ENCODE data around the gene ARHGAP31. TPM values are rescaled to one million over a fixed set of nuclear protein-coding genes. Genes with fewer than 3 reads are reported as not detected.
A peak's percentile ranks its signal among the peaks of the same experiment; 100 is the strongest.

Gene ARHGAP31
- total and polyA plus RNA-seq, 2 of the 8 experiments (the other 6 are each of a cell fraction or from before 2014, with no cell fraction given), result 1.1 to 7.6 TPM

DNA sequence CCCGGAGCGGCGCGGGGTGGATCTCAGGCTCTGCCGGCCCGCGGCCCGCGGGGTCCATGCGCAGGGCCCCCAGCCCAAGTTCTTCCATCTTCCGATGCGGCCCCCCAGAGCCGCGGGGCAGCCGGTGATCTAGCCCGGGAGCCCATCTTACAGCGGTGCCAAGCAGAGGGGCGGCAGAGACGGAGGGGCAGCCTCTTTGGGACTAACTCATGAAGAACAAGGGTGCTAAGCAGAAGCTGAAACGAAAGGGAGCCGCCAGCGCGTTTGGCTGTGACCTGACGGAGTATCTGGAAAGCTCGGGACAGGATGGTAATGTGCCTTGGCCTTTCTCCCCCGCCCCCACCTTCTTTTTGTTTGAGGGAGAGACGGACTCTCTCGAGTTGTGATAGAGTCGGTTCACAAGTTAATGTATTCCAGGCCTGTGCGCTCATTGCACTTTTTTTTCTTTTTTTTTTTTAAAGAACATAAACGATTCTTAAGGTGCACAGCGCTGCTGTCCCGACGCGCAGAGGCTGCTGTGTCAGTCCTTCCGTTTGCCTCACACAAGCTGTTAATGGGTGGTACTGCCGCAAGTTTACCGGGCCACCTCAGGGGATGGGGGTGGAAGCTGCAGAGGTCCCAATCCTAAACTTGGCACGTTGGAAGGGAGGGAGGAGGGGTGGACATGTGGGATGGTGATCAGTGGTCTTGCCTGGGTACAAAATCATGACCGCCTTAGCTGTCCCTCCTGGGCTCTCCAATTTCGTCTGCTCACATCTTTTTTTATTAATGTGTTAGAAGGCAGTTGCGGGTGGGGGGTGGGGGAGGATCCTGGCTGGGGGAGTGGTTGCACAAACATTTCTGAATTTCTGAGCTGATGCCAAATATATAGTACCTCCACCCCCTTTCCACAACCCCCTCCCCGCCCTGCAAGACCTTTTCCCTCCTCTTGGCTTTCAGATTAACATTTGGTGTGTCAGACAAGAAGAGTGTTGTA, 801 bp downstream of the ARHGAP31 start:
- H2BK120ac ChIP-seq (replicated peaks; ENCODE audit: low read depth, low read length), result no peak overlapping the region
- H3K18ac ChIP-seq (ENCODE audit: extremely low read depth, low read length), result peak overlapping the region; percentile 71
- peak overlapping the region; percentile 34 for H4K91ac ChIP-seq (replicated peaks; ENCODE audit: insufficient read length, low read length)
- no peak overlapping the region for H2AK5ac ChIP-seq (ENCODE audit: low read depth, low read length)
- no peaks in the 10 kb centered on the region for H3K79me2 ChIP-seq (ENCODE audit: control insufficient read depth in 1 of 2, insufficient read depth in 2 of 2, low read length in 2 of 2)
- FAIRE-seq (no peak), DNase-seq (ENCODE audit: low read depth in 1 of 2, low spot score in 2 of 2) (peak in 1 of 2 experiments; percentile 69)
- H4K8ac ChIP-seq (ENCODE audit: extremely low read depth, insufficient read depth, low read length), result peak overlapping the region; percentile 25
- H3K23me2 ChIP-seq (ENCODE audit: low read depth, low read length), result peaks cover 14% of the 10 kb centered on the region; the same call in 1 of the 2 replicates
- no peak overlapping the region for H3K23ac ChIP-seq (ENCODE audit: insufficient read length)
- H3K79me1 ChIP-seq (ENCODE audit: low read depth, low read length), result no peaks in the 10 kb centered on the region
- ChIA-PET POLR2A (ENCODE audit: partially characterized antibody) (interaction anchor here (1.3 to 3.8 kb wide), 4 partner anchors 23 to 66 kb away, joined by 3 to 15 read pairs (median 6); no protein-coding TSS in a partner anchor), CTCF (ENCODE audit: partially characterized antibody) (interaction anchor here (0.8 to 2.1 kb wide), 9 partner anchors 8 to 125 kb away, joined by 3 to 11 read pairs (median 4); partner anchors contain the start of gene B4GALT4)
- 2% methylated on average over 32 of the region's 43 CpGs; no CpG with 5 or more reads in 1 of the 2 experiments for WGBS, 2 experiments (ENCODE audit: extremely low coverage in 1 of 2, insufficient coverage in 1 of 2, insufficient read length in 1 of 2, insufficient replicate concordance in 2 of 2, low coverage in 1 of 2, low lambda C conversion rate in 2 of 2, missing lambda C conversion rate in 1 of 2)
- peak overlapping the region; percentile 8 to 38 (median 34); a peak in 5 of 7 replicates for H3K9ac ChIP-seq (replicated peaks in 1 of 4; ENCODE audit: extremely low read depth in 1 of 4, low read depth in 3 of 4, low read length in 3 of 4)
- H3K14ac ChIP-seq (ENCODE audit: insufficient read length), result no peak overlapping the region
- no peaks in the 10 kb centered on the region for H3K36me3 ChIP-seq (ENCODE audit: control insufficient read depth in 2 of 4, insufficient read depth in 4 of 4, low read length in 3 of 4)
- H2BK15ac ChIP-seq (ENCODE audit: low read length), result peak overlapping the region; percentile 74; the same call in 1 of the 2 replicates
- no peak overlapping the region for H4K5ac ChIP-seq (ENCODE audit: insufficient read length, low read depth, low read length)
- H3K56ac ChIP-seq (replicated peaks; ENCODE audit: insufficient read length, low read depth, low read length), result peak overlapping the region; percentile 34
- peak overlapping the region; percentile 73; the same call in 1 of the 2 replicates for H2BK20ac ChIP-seq (ENCODE audit: low read length)
- no peak overlapping the region; the same call in 1 of the 2 replicates for H2BK12ac ChIP-seq (ENCODE audit: low read depth, low read length)
- peak overlapping the region; percentile 88 to 98 for H3K4me2 ChIP-seq (ENCODE audit: insufficient read depth in 1 of 2, low read depth in 2 of 2, low read length in 2 of 2)
- H3K4me1 ChIP-seq (replicated peaks in 1 of 4; ENCODE audit: control insufficient read depth in 3 of 4, insufficient read depth in 4 of 4, low read length in 3 of 4), result peaks cover 2 to 14% (median 9%) of the 10 kb centered on the region in 4 experiments
- peaks cover 0 to 29% (median 13%) of the 10 kb centered on the region in 4 experiments; a peak in 4 of 7 replicates for H3K27me3 ChIP-seq (replicated peaks in 1 of 4; ENCODE audit: control insufficient read depth in 3 of 4, extremely low read depth in 1 of 4, insufficient read depth in 3 of 4, low read length in 3 of 4)
- H3K27ac ChIP-seq (ENCODE audit: low read depth, low read length), result no peak overlapping the region
- no peaks in the 10 kb centered on the region for H3K9me3 ChIP-seq (ENCODE audit: insufficient read depth in 2 of 2, low read depth in 1 of 2, low read length in 1 of 2)
- peak overlapping the region; percentile 75; the same call in 1 of the 2 replicates for H2AFZ ChIP-seq (ENCODE audit: low read length)
- no peak overlapping the region for H3K4ac ChIP-seq (replicated peaks; ENCODE audit: insufficient read length, low read depth, low read length)
- H4K20me1 ChIP-seq (replicated peaks in 1 of 2; ENCODE audit: control insufficient read depth in 1 of 2, insufficient read depth in 2 of 2, low read length in 2 of 2), result no peaks in the 10 kb centered on the region
- H3K4me3 ChIP-seq (ENCODE audit: extremely low read depth in 1 of 4, insufficient read depth in 2 of 4, low read depth in 3 of 4, low read length in 4 of 4), result peak overlapping the region; percentile 73 to 84 (median 80)
- H2BK5ac ChIP-seq (ENCODE audit: low read depth, low read length), result no peak overlapping the region
- TF ChIP-seq RBBP5 (IDR thresholded peaks at IDR 0.05; ENCODE audit: borderline replicate concordance, low read depth, low read length) (peak; percentile 27; the same call in 1 of the 2 replicates), PHF8 (conservative IDR thresholded peaks at IDR 0.05; ENCODE audit: low read depth, low read length) (no peak), RNF2 (IDR thresholded peaks at IDR 0.05; ENCODE audit: borderline replicate concordance, low read depth, low read length, missing control alignments, poor library complexity, severe bottlenecking) (peak; percentile 1)

Measured in H1 (cell line).